ENCODE results near the gene BCL2. TPM values are rescaled to one million over a fixed set of nuclear protein-coding genes. Genes with fewer than 3 reads are reported as not detected.

The BCL2 gene
- total RNA-seq, 1 donor from 2014 or later: 14.1 TPM

- peak overlapping the region; percentile 32 for H3K4me3 Mint-ChIP-seq
- H3K27ac Mint-ChIP-seq (ENCODE audit: unreplicated experiment): no peak overlapping the region
- peaks cover 17% of the 10 kb centered on the region for H3K27me3 Mint-ChIP-seq (ENCODE audit: low read depth)
- peaks cover 43% of the 10 kb centered on the region for H3K4me1 Mint-ChIP-seq
- peaks cover 5% of the 10 kb centered on the region for H3K36me3 Mint-ChIP-seq (ENCODE audit: low read depth)
- no peak for TF ChIP-seq CTCF (conservative IDR thresholded peaks at IDR 0.05)
- DNase-seq (ENCODE audit: low read depth, low spot score): no peak
- no peaks in the 10 kb centered on the region for H3K9me3 Mint-ChIP-seq
Measured at GRCh38 chr18:63315131-63315662, 4.4 kb downstream of the BCL2 start.

- Mint-ChIP-seq H3K4me3 (no peak overlapping the region), H3K4me1 (peaks cover 41% of the 10 kb centered on the region), H3K9me3 (no peaks in the 10 kb centered on the region), H3K27me3 (ENCODE audit: low read depth) (peaks cover 17% of the 10 kb centered on the region), H3K27ac (ENCODE audit: unreplicated experiment) (no peak overlapping the region), H3K36me3 (ENCODE audit: low read depth) (peaks cover 6% of the 10 kb centered on the region)
- TF ChIP-seq CTCF (conservative IDR thresholded peaks at IDR 0.05): no peak
- no peak for DNase-seq (ENCODE audit: low read depth, low spot score)
Measured at GRCh38 chr18:63314062-63314790, 5.3 kb downstream of the BCL2 start.

GRCh38 chr18:63313396-63313917, 6.1 kb downstream of the BCL2 start:
- no peak for DNase-seq (ENCODE audit: low read depth, low spot score)
- H3K27ac Mint-ChIP-seq (ENCODE audit: unreplicated experiment): no peak overlapping the region
- TF ChIP-seq CTCF (conservative IDR thresholded peaks at IDR 0.05): no peak
- no peak overlapping the region for H3K4me3 Mint-ChIP-seq
- H3K36me3 Mint-ChIP-seq (ENCODE audit: low read depth): peaks cover 6% of the 10 kb centered on the region
- no peaks in the 10 kb centered on the region for H3K9me3 Mint-ChIP-seq
- peaks cover 12% of the 10 kb centered on the region for H3K27me3 Mint-ChIP-seq (ENCODE audit: low read depth)
- peaks cover 33% of the 10 kb centered on the region for H3K4me1 Mint-ChIP-seq

- H3K9me3 Mint-ChIP-seq: no peaks in the 10 kb centered on the region
- H3K27me3 Mint-ChIP-seq (ENCODE audit: low read depth): peaks cover 9% of the 10 kb centered on the region
- DNase-seq (ENCODE audit: low read depth, low spot score): no peak
- no peak overlapping the region for H3K4me3 Mint-ChIP-seq
- TF ChIP-seq CTCF (conservative IDR thresholded peaks at IDR 0.05): no peak
- peaks cover 33% of the 10 kb centered on the region for H3K4me1 Mint-ChIP-seq
- peaks cover 6% of the 10 kb centered on the region for H3K36me3 Mint-ChIP-seq (ENCODE audit: low read depth)
- H3K27ac Mint-ChIP-seq (ENCODE audit: unreplicated experiment): no peak overlapping the region
Measured at GRCh38 chr18:63312737-63313395, 6.7 kb downstream of the BCL2 start.

GRCh38 chr18:63312019-63312409, 7.6 kb downstream of the BCL2 start:
- no peak for TF ChIP-seq CTCF (conservative IDR thresholded peaks at IDR 0.05)
- peaks cover 33% of the 10 kb centered on the region for H3K4me1 Mint-ChIP-seq
- H3K27ac Mint-ChIP-seq (ENCODE audit: unreplicated experiment): no peak overlapping the region
- no peak overlapping the region for H3K4me3 Mint-ChIP-seq
- H3K9me3 Mint-ChIP-seq: no peaks in the 10 kb centered on the region
- no peak for DNase-seq (ENCODE audit: low read depth, low spot score)
- peaks cover 2% of the 10 kb centered on the region for H3K27me3 Mint-ChIP-seq (ENCODE audit: low read depth)
- H3K36me3 Mint-ChIP-seq (ENCODE audit: low read depth): peaks cover 5% of the 10 kb centered on the region
